NCI-H748 (cell line): ENCODE data around the gene COL11A1.

ENCODE experiments used
- DNase-seq: peaks from one replicate; lab custom pipeline; 2025; ENCODE audit not compliant: unreplicated experiment; lab: John Stamatoyannopoulos, UW

COL11A1 gene

GRCh38 chr1:102919659-102920058 is 188.7 kb downstream of the COL11A1 start:
- no peak for DNase-seq

GRCh38 chr1:102901996-102902395 is 206.3 kb downstream of the COL11A1 start:
- DNase-seq = no peak

- no peak for DNase-seq
Observed at GRCh38 chr1:102899935-102900334, 208.4 kb downstream of the COL11A1 start.

- no peak for DNase-seq
Observed at GRCh38 chr1:102897557-102897956, 210.8 kb downstream of the COL11A1 start.

- no peak for DNase-seq
Observed at GRCh38 chr1:102896771-102897170, 211.6 kb downstream of the COL11A1 start.

GRCh38 chr1:102896286-102896685 is 212.0 kb downstream of the COL11A1 start:
- no peak for DNase-seq

GRCh38 chr1:102891868-102892625 is 216.3 kb downstream of the COL11A1 start:
- no peak for DNase-seq

- no peak for DNase-seq
Observed at GRCh38 chr1:102886638-102887037, 221.7 kb downstream of the COL11A1 start.

GRCh38 chr1:102884238-102884637 is 224.1 kb downstream of the COL11A1 start:
- DNase-seq = no peak

GRCh38 chr1:102879439-102879993 is 228.8 kb downstream of the COL11A1 start:
- DNase-seq = no peak

GRCh38 chr1:102875756-102876155 is 232.6 kb downstream of the COL11A1 start:
- DNase-seq = peak; percentile 37

- no peak for DNase-seq
Observed at GRCh38 chr1:102872526-102872925, 235.8 kb downstream of the COL11A1 start.

GRCh38 chr1:102872097-102872496 is 236.2 kb downstream of the COL11A1 start:
- no peak for DNase-seq

- DNase-seq = no peak
Observed at GRCh38 chr1:102863704-102864103, 244.6 kb downstream of the COL11A1 start.

- DNase-seq = no peak
Observed at GRCh38 chr1:102861247-102861646, 247.1 kb downstream of the COL11A1 start.

GRCh38 chr1:102858695-102859094 is 249.6 kb downstream of the COL11A1 start:
- DNase-seq = no peak

GRCh38 chr1:102857251-102857650 is 251.1 kb downstream of the COL11A1 start:
- DNase-seq = no peak

GRCh38 chr1:102853701-102854187 is 254.6 kb downstream of the COL11A1 start:
- peak; percentile 10 for DNase-seq

GRCh38 chr1:102853136-102853535 is 255.2 kb downstream of the COL11A1 start:
- no peak for DNase-seq

GRCh38 chr1:102852613-102853012 is 255.7 kb downstream of the COL11A1 start:
- no peak for DNase-seq

GRCh38 chr1:102851616-102852015 is 256.7 kb downstream of the COL11A1 start:
- DNase-seq = no peak

GRCh38 chr1:102842606-102843005 is 265.7 kb downstream of the COL11A1 start:
- no peak for DNase-seq

GRCh38 chr1:102840741-102841140 is 267.6 kb downstream of the COL11A1 start:
- no peak for DNase-seq
